GM12878 (cell line): ENCODE data around the gene NR2F2. TPM values are rescaled to one million over a fixed set of nuclear protein-coding genes. Genes with fewer than 3 reads are reported as not detected.

Experiments used
- ATAC-seq: fragments of 200-7000 bp; cut with Tn5 transposase; 3 replicates; pipeline ENCODE4 v1.9.1; 2020; ENCODE audit warnings: mild to moderate bottlenecking, moderate library complexity
- BruUV-seq: library from RNA; stranded (reverse); fragments of 400-500 nt; replicated peaks from 2 replicates; lab custom pipeline; 2021; lab: Mats Ljungman, UMichigan
- CTCF ChIA-PET: fragments of 300-600 bp; sonication (Branson Sonifier 250); formaldehyde crosslinking; extraction: SDS; loops from one replicate; lab custom pipeline; 2021; ENCODE audit warnings: inconsistent platforms; lab: Yijun Ruan, JAX
- POLR2A ChIA-PET: fragments of 350-600 bp; formaldehyde crosslinking; extraction: SDS; loops from one replicate; lab custom pipeline; 2021; ENCODE audit warnings: inconsistent platforms; lab: Charles Lee
- RAD21 ChIA-PET: fragments of 300-600 bp; sonication (Branson Sonifier 250); formaldehyde crosslinking; loops from one replicate; lab custom pipeline; 2023; ENCODE audit warnings: antibody characterized with exemption; ENCODE audit not compliant: unreplicated experiment; lab: Charles Lee
- SMC1A ChIA-PET: fragments of 300-600 bp; sonication (Branson Sonifier 250); formaldehyde crosslinking; loops from one replicate; lab custom pipeline; 2023; ENCODE audit not compliant: unreplicated experiment, uncharacterized antibody; lab: Charles Lee
- DNase-seq: peaks from one replicate; pipeline ENCODE4 v3.0.0-alpha.2; 2011; ENCODE audit warnings: low read depth, low spot score
- FAIRE-seq: peaks from 3 replicates; lab custom pipeline; 2011; peaks lifted over from hg19 to GRCh38; lab: Jason Lieb, UNC
- H2AFZ ChIP-seq: 2 replicates; pipeline ENCODE4 v1.6.0; 2011; ENCODE audit warnings: low read depth, low read length, control low read depth; ENCODE audit not compliant: control insufficient read depth
- H3K27ac ChIP-seq: 2 replicates; pipeline ENCODE4 v1.5.1; 2011; ENCODE audit warnings: control low read depth; ENCODE audit not compliant: control insufficient read depth, insufficient read depth
- H3K27me3 ChIP-seq, 2 experiments: replicated peaks in 1 of 2; 2 replicates each; pipeline versions ENCODE4 v1.6.0 to v1.6.1; 2011; ENCODE audit warnings: low read length in 1 of 2; ENCODE audit not compliant: control insufficient read depth in 2 of 2, insufficient read depth in 2 of 2
- H3K36me3 ChIP-seq, 2 experiments: 2 replicates each; pipeline ENCODE4 v1.5.1; 2011; ENCODE audit warnings: low read length in 1 of 2; ENCODE audit not compliant: control insufficient read depth in 2 of 2, insufficient read depth in 2 of 2
- H3K4me1 ChIP-seq: 2 replicates; pipeline ENCODE4 v1.6.1; 2011; ENCODE audit warnings: mild to moderate bottlenecking, low read length, moderate library complexity, mixed read lengths; ENCODE audit not compliant: control insufficient read depth, insufficient read depth
- H3K4me2 ChIP-seq: 2 replicates; pipeline ENCODE4 v1.6.0; 2011; ENCODE audit warnings: control low read depth; ENCODE audit not compliant: control insufficient read depth, insufficient read depth
- H3K4me3 ChIP-seq: fragments of 200-600 bp; sonication (generic); 2 replicates; pipeline ENCODE4 v1.5.1; 2016
- H3K79me2 ChIP-seq: 2 replicates; pipeline ENCODE4 v1.6.0; 2011; ENCODE audit warnings: low read length; ENCODE audit not compliant: control insufficient read depth, insufficient read depth
- H3K9ac ChIP-seq: 2 replicates; pipeline ENCODE4 v1.8.0; 2011; ENCODE audit warnings: low read length, control low read depth, mixed read lengths; ENCODE audit not compliant: control insufficient read depth, insufficient read depth
- H3K9me3 ChIP-seq: replicated peaks from 3 replicates; pipeline ENCODE4 v1.5.1; 2011; ENCODE audit warnings: mild to moderate bottlenecking, low read length; ENCODE audit not compliant: control insufficient read depth, insufficient read depth
- H4K20me1 ChIP-seq: 2 replicates; pipeline ENCODE4 v1.6.0; 2011; ENCODE audit not compliant: control insufficient read depth, insufficient read depth
- CBX3 ChIP-seq: fragments of 200-600 bp; sonication (generic); IDR thresholded peaks from 2 replicates; pipeline ENCODE4 v1.6.1; 2016; ENCODE audit warnings: low read depth, borderline replicate concordance
- CTCF ChIP-seq, 3 experiments: IDR thresholded peaks in 2 of 3; conservative IDR thresholded peaks in 1 of 3; 2 replicates each; pipeline ENCODE4 v1.5.1; 2011; ENCODE audit warnings: low read depth in 3 of 3, low read length in 3 of 3, mild to moderate bottlenecking in 3 of 3, control low read depth in 2 of 3, moderate library complexity in 2 of 3, inconsistent platforms in 1 of 3, mixed read lengths in 1 of 3; ENCODE audit not compliant: control insufficient read depth in 2 of 3, insufficient read depth in 1 of 3; ENCODE audit errors: extremely low read depth in 1 of 3
- DPF2 ChIP-seq: fragments of 450-650 bp; IDR thresholded peaks from 2 replicates; pipeline ENCODE4 v1.6.1; 2017; ENCODE audit warnings: mild to moderate bottlenecking
- EGR1 ChIP-seq, 2 experiments: IDR thresholded peaks; 1 replicate in 1 of 2; 2 replicates in 1 of 2; pipeline ENCODE4 v1.6.1; 2011 to 2012; ENCODE audit warnings: low read depth in 2 of 2, low read length in 2 of 2, borderline replicate concordance in 1 of 2, mild to moderate bottlenecking in 1 of 2, moderate library complexity in 1 of 2
- MEF2B ChIP-seq: fragments of 450-650 bp; IDR thresholded peaks from 2 replicates; pipeline ENCODE4 v1.6.1; 2018; ENCODE audit warnings: mild to moderate bottlenecking, moderate library complexity; ENCODE audit not compliant: partially characterized antibody, poor library complexity, severe bottlenecking
- MLLT1 ChIP-seq: fragments of 450-650 bp; IDR thresholded peaks from 2 replicates; pipeline ENCODE4 v1.6.1; 2016; ENCODE audit warnings: mild to moderate bottlenecking
- MYC ChIP-seq: IDR thresholded peaks from 2 replicates; pipeline ENCODE4 v1.6.1; 2011; ENCODE audit warnings: mild to moderate bottlenecking, low read length, moderate library complexity, inconsistent platforms; ENCODE audit not compliant: insufficient read depth, insufficient replicate concordance, insufficient read length, severe bottlenecking
- PAX8 ChIP-seq: fragments of 450-650 bp; IDR thresholded peaks from 2 replicates; pipeline ENCODE4 v1.6.1; 2017; ENCODE audit warnings: mild to moderate bottlenecking, moderate library complexity
- RB1 ChIP-seq: fragments of 450-650 bp; formaldehyde crosslinking; IDR thresholded peaks from 2 replicates; pipeline ENCODE4 v1.6.1; 2017; ENCODE audit warnings: mild to moderate bottlenecking, borderline replicate concordance
- SIN3A ChIP-seq: IDR thresholded peaks from 2 replicates; pipeline ENCODE4 v1.6.1; 2012; ENCODE audit warnings: low read depth, low read length, improper control_type of control experiment
- SMAD5 ChIP-seq: IDR thresholded peaks from 2 replicates; pipeline ENCODE4 v1.6.1; 2016; ENCODE audit warnings: antibody characterized with exemption, low read depth
- TBL1XR1 ChIP-seq: IDR thresholded peaks from 2 replicates; pipeline ENCODE4 v1.6.1; 2012; ENCODE audit warnings: low read depth, low read length, improper control_type of control experiment
- ZBTB11 ChIP-seq: fragments of 450-650 bp; formaldehyde crosslinking; IDR thresholded peaks from 2 replicates; pipeline ENCODE4 v1.5.0; 2022; ENCODE audit warnings: mild to moderate bottlenecking, missing genetic modification characterization
- ZNF274 ChIP-seq: IDR thresholded peaks from one replicate; pipeline ENCODE4 v1.8.0; 2011; ENCODE audit not compliant: insufficient read length, insufficient read depth
- ZNF384 ChIP-seq: IDR thresholded peaks from 2 replicates; pipeline ENCODE4 v1.6.1; 2012; ENCODE audit warnings: low read depth, mild to moderate bottlenecking, low read length, improper control_type of control experiment, borderline replicate concordance
- WGBS: methylation state at CpG from one replicate; pipeline ENCODE4 v1.1.6; 2016; ENCODE audit warnings: low lambda C conversion rate; ENCODE audit not compliant: insufficient replicate concordance, insufficient coverage; ENCODE audit errors: missing lambda C conversion rate; 5-methylcytosine and 5-hydroxymethylcytosine counted together
- in situ Hi-C: fragments of 300-500 bp; cut with MboI; formaldehyde crosslinking; loops from 9 replicates; pipeline ENCODE4 v1.14.3; 2018; ENCODE audit warnings: mixed read lengths
- intact Hi-C: fragments of 100-400 bp; cut with micrococcal nuclease; formaldehyde crosslinking; loops from one replicate; pipeline ENCODE4 v1.14.2; 2022; ENCODE audit not compliant: unreplicated experiment
- polyA plus RNA-seq, 11 experiments: library from polyadenylated mRNA; depleted of rRNA in 4 of 11; unstranded in 6 of 11; stranded (reverse) in 5 of 11; fragments of >200 nt; fragmentation: Nextera tagmentation in 4 of 11; fragmentation: Illumina TruSeq in 1 of 11; extraction: Ambion mirVana in 4 of 11; extraction: Trizol in 1 of 11; gene quantifications; 1 replicate in 1 of 11; 2 replicates in 10 of 11; pipeline versions ENCODE4 v1.2.1 to v1.2.3, GENCODE V29; 2011 to 2016; ENCODE audit warnings: inconsistent platforms in 2 of 11, missing spikeins in 2 of 11, low read depth in 1 of 11
- total RNA-seq, 4 experiments: library from RNA; depleted of rRNA in 3 of 4; stranded (reverse); fragments of >200 nt in 3 of 4; fragmentation: Illumina TruSeq in 1 of 4; extraction: Trizol in 1 of 4; gene quantifications; 2 replicates each; pipeline versions ENCODE4 v1.2.1 to v1.2.3, GENCODE V29; 2013 to 2021

Gene NR2F2
- total and polyA plus RNA-seq, 10 of the 15 experiments (the other 5 are each of a cell fraction or from before 2014, with no cell fraction given), result 1.1 to 10.1 (median 3.2) TPM

- TF ChIP-seq MLLT1 (no peak), CBX3 (no peak)
Observed at GRCh38 chr15:96314963-96315362, 15.5 kb upstream of the NR2F2 start (continued).

- in situ Hi-C loops, result no loop called here
- 0% methylated on average over 2 of the region's 2 CpGs for whole genome bisulfite sequencing
- CTCF ChIA-PET, result interaction anchor here (1.0 to 2.6 kb wide), 4 partner anchors 10 to 396 kb away, joined by 3 to 7 read pairs (median 3); no protein-coding TSS in a partner anchor
- TF ChIP-seq SMAD5, result no peak
- no peak for TF ChIP-seq MYC
- TF ChIP-seq ZBTB11, result no peak
- no peak for TF ChIP-seq TBL1XR1
- TF ChIP-seq DPF2, result no peak
- no peak for TF ChIP-seq RB1
- no peak for TF ChIP-seq CTCF (IDR thresholded peaks at IDR 0.05 in 2 of 3, conservative IDR thresholded peaks at IDR 0.05 in 1 of 3; ENCODE audit: control insufficient read depth in 2 of 3, extremely low read depth in 1 of 3, insufficient read depth in 1 of 3, low read depth in 3 of 3, low read length in 3 of 3)
- no peak for TF ChIP-seq SIN3A
- TF ChIP-seq ZNF384, result no peak
- TF ChIP-seq MEF2B, result no peak
- no peak for TF ChIP-seq PAX8
- TF ChIP-seq ZNF274, result no peak
- no peak for TF ChIP-seq EGR1 (IDR thresholded peaks at IDR 0.05; ENCODE audit: borderline replicate concordance in 1 of 2, low read depth in 2 of 2, low read length in 2 of 2)
Observed at GRCh38 chr15:96316953-96317629, 13.4 kb upstream of the NR2F2 start.

More at GRCh38 chr15:96316953-96317629, 13.4 kb upstream of the NR2F2 start:
- BruUV-seq, result no TSS peak
- H3K4me2 ChIP-seq, result no peak overlapping the region
- intact Hi-C loops, result no loop called here
- H3K27me3 ChIP-seq, result peaks cover 0 to 4% of the 10 kb centered on the region in 2 experiments; a peak in 2 of 4 replicates
- no peaks in the 10 kb centered on the region for H3K36me3 ChIP-seq
- FAIRE-seq, result no peak
- H2AFZ ChIP-seq, result no peak overlapping the region
- H3K9me3 ChIP-seq, result no peaks in the 10 kb centered on the region; the same call in 2 of the 3 replicates
- ATAC-seq, result peak; percentile 36; the same call in 2 of the 3 replicates
- H3K4me3 ChIP-seq, result no peak overlapping the region
- SMC1A ChIA-PET, result interaction anchor here (0.5 to 1.4 kb wide), 7 partner anchors 10 to 1577 kb away, joined by 3 to 7 read pairs (median 4); no protein-coding TSS in a partner anchor
- no peak for DNase-seq
- no peak overlapping the region for H3K9ac ChIP-seq
- no peaks in the 10 kb centered on the region for H3K79me2 ChIP-seq
- POLR2A ChIA-PET, result interaction anchor here (1.0 to 1.5 kb wide), 3 partner anchors 13 to 20 kb away, joined by 3 read pairs; partner anchors contain the start of gene NR2F2
- no peaks in the 10 kb centered on the region for H3K4me1 ChIP-seq
- RAD21 ChIA-PET, result interaction anchor here (0.8 to 2.2 kb wide), 3 partner anchors 10 to 43 kb away, joined by 3 to 16 read pairs (median 3); no protein-coding TSS in a partner anchor
- no peaks in the 10 kb centered on the region for H4K20me1 ChIP-seq
- no peak overlapping the region for H3K27ac ChIP-seq
